Gastrocnemius medialis (tissue), 4 donors: ENCODE measurements around the gene NBPF3.

ENCODE experiments used
- POLR2A ChIP-seq, 2 donors: fragments of 450-650 bp; IDR thresholded peaks; one replicate each; pipeline ENCODE4 v1.6.1; 2017; ENCODE audit warnings: antibody characterized with exemption in 2 of 2, mild to moderate bottlenecking in 2 of 2, moderate library complexity in 2 of 2
- TF ChIP-seq, protein P1 (sequence below), 5 experiments: fragments of 450-650 bp in 3 of 5; fragments of 200-600 bp in 2 of 5; sonication (generic) in 2 of 5; IDR thresholded peaks in 4 of 5; conservative IDR thresholded peaks in 1 of 5; 1 replicate in 4 of 5; 2 replicates in 1 of 5; pipeline ENCODE4 v1.5.1; 2016 to 2019; ENCODE audit warnings: antibody characterized with exemption in 5 of 5, mild to moderate bottlenecking in 3 of 5, moderate library complexity in 3 of 5

DNA sequence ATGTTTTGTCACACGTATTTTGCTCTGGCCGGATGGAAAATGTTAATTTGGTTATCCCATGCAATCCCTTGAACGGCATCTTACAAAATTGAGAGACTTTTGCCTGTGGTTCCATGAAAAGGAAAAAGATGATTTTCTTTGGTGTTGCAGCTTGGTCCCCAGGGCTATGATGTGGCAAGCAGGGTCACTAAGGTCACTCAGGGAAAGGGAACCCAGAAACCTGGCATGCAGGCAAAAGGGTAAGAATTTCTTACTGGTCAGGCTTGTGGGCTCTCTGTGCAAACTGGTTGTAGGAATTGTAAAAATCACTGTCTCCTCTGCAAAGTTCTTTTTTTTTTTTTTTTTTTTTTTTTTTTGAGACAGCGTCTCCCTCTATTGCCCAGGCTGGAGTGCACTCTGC lies 48.4 kb upstream of the NBPF3 start:
- TF ChIP-seq, protein P1, sequence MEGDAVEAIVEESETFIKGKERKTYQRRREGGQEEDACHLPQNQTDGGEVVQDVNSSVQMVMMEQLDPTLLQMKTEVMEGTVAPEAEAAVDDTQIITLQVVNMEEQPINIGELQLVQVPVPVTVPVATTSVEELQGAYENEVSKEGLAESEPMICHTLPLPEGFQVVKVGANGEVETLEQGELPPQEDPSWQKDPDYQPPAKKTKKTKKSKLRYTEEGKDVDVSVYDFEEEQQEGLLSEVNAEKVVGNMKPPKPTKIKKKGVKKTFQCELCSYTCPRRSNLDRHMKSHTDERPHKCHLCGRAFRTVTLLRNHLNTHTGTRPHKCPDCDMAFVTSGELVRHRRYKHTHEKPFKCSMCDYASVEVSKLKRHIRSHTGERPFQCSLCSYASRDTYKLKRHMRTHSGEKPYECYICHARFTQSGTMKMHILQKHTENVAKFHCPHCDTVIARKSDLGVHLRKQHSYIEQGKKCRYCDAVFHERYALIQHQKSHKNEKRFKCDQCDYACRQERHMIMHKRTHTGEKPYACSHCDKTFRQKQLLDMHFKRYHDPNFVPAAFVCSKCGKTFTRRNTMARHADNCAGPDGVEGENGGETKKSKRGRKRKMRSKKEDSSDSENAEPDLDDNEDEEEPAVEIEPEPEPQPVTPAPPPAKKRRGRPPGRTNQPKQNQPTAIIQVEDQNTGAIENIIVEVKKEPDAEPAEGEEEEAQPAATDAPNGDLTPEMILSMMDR (IDR thresholded peaks at IDR 0.05 in 4 of 5, conservative IDR thresholded peaks at IDR 0.05 in 1 of 5) = no peak
- no peak for TF ChIP-seq POLR2A (IDR thresholded peaks at IDR 0.05)
